SU-DHL-6 (cell line): ENCODE data around the gene F8A1.
"Not testable (repeated sequence)": the region's sequence is repeated elsewhere in the genome, so short reads cannot be mapped to it uniquely, and the experiment has no call there.

Experiments used
- EZH2phosphoT487 ChIP-seq: fragments of 200-600 bp; sonication (generic), shearing (Covaris generic); conservative IDR thresholded peaks from 2 replicates; pipeline ENCODE4 v1.6.1; 2018; ENCODE audit warnings: mild to moderate bottlenecking, antibody characterized with exemption, low read length, moderate library complexity, mixed read lengths
- TF ChIP-seq, protein P1 (sequence below): fragments of 200-600 bp; sonication (generic); IDR thresholded peaks from one replicate; pipeline ENCODE4 v1.5.1; 2017; ENCODE audit warnings: antibody characterized with exemption, mild to moderate bottlenecking, low read length, moderate library complexity; ENCODE audit not compliant: insufficient read depth, poor library complexity, severe bottlenecking

DNA sequence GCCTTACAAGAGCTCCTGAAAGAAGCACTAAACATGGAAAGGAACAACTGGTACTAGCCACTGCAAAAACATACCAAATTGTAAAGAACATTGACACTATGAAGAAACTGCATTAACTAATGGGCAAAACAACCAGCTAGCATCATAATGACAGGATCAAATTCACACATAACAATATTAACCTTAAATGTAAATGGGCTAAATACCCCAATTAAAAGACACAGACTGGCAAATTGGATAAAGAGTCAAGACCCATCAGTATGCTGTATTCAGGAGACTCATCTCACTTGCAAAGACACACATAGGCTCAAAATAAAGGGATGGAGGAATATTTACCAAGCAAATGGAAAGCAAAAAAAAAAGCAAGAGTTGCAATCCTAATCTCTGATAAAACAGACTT lies 17.6 kb upstream of the F8A1 start:
- TF ChIP-seq, protein P1, sequence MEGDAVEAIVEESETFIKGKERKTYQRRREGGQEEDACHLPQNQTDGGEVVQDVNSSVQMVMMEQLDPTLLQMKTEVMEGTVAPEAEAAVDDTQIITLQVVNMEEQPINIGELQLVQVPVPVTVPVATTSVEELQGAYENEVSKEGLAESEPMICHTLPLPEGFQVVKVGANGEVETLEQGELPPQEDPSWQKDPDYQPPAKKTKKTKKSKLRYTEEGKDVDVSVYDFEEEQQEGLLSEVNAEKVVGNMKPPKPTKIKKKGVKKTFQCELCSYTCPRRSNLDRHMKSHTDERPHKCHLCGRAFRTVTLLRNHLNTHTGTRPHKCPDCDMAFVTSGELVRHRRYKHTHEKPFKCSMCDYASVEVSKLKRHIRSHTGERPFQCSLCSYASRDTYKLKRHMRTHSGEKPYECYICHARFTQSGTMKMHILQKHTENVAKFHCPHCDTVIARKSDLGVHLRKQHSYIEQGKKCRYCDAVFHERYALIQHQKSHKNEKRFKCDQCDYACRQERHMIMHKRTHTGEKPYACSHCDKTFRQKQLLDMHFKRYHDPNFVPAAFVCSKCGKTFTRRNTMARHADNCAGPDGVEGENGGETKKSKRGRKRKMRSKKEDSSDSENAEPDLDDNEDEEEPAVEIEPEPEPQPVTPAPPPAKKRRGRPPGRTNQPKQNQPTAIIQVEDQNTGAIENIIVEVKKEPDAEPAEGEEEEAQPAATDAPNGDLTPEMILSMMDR: not testable (repeated sequence)
- TF ChIP-seq EZH2phosphoT487: not testable (repeated sequence)
